Stimulated activated naive CD4-positive, alpha-beta T cell (primary cell): ENCODE measurements around the gene EMSY.

ENCODE experiments used
- DNase-seq, 6 experiments: peaks; one replicate each; lab custom pipeline; 2025; lab: John Stamatoyannopoulos, UW

Gene EMSY

DNA sequence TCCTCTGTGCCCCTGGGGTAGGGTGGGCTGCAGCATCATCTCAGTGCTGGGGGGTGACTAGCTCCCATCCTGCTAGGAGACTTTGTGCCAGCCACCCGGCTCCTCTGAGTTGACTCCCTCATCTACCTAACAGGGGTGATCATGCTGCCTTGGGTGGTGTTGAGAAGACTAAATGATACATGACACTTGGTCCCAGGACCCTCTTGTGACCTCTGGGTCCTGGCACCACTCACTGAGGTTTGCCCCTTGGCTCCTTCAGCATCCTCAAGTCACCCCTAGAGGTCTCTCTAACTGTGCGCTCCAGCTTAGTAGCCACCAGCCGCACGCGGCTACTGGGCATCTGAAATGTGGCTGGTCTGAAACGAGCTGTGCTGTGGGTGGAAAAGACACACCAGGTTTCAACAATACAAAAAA, 153.6 kb downstream of the EMSY start:
- DNase-seq, result no peak

DNA sequence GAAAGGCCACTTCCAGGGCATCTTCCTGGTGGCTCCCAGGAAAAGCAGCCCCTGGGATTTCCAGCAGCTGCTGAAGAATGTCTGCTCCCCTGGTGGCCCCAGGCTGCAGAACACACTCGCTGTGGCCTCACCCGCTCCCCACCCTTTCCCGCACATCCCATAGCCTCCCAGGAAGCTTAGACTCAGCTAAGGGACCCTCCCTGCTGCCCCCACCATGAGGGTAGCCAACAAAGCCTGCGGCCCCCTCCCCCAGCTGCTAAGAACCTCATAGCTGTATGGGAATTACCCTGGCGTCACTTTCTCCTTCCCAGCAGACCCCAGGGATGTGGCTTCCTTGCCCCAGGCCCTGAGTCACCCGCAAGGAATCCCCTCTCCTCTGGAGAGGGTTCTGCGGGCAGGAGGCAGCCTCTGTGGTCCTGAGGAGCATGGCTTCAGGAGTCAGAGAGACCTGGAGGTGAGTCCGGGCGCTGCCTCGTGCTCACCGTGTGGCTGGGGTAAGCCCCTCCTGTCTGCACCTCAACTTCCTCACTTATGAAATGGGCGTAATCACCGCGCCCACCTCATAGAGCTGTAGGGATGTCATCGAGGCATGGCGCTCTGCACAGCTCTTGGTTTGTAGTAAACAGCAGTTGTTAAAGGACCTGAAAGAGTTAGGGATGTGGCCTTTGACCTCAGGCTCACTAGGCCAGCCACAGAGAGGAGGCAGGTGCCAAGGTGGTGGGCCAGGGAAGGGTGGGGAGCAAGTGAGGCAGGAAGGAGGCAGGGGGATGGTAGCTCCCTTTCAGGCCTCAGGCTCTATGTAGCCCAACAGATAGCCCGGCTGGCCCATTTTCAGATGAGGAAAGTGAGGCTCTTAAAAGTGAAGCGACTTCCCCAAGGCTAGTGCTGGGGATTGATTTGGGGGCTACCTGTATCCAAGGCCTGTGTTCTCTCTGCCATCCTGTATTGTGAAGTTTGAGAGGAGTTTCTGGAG, 154.5 kb downstream of the EMSY start:
- DNase-seq, result no peak

DNA sequence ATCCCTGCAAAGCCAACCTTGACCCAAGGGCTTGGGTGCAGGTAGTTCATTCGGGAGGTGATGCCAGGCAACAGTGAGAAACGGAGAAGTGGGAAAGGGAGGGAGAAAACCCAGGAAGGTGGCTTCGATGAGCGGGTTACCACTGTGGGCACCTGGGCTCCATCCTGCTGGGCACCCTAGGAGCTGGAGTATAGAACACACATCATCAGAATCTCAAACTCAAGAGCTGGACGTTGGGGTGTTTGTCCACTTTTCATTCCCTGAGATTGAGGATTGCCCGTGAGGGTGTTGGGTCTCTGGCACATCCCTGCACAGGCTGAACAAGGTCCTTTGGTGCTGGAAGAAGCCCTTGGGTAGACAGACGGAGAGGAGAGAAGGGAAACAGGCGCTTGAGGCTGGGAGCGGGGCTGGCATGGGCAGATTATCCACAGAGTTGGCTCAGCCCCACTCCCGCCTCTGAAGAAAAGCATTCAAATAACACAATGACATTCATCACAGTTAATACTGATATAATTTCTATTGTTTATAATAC, 155.4 kb downstream of the EMSY start:
- DNase-seq, result no peak

DNA sequence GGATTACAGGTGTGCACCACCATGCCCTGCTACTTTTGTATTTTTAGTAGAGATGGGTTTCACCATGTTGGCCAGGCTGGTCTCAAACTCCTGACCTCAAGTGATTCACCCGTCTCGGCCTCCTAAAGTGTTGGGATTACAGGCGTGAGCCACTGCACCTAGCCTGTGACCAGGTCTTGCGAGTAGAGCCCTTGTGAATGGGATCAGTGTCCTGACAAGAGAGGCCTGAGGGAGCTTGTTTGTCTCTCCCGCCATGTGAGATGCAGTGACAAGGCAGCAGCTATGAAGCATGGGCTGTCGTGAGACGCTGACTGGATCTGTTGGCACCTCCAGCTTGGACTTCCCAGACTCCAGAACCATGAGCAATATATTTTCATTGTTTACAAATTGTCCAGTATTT, 156.5 kb downstream of the EMSY start:
- DNase-seq, result no peak

DNA sequence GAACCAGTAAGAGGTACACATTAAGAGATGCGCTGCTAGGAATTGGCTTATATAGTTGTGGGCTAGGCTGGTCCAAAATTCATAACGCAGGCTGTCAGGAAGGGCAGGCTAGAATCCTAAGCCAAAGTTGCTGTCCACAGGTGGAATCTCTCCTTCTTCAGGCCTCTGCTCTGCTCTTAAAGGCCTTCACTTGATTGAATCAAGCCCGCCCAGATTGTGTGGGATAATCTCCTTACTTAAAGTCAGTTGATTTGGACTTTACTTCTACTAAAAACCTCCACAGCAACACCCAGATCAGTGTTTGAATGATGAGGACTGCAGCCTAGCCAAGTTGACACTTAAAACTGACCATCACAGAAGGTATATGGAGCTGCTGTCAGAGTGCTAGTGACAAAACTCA, 156.9 kb downstream of the EMSY start:
- DNase-seq, result no peak

DNA sequence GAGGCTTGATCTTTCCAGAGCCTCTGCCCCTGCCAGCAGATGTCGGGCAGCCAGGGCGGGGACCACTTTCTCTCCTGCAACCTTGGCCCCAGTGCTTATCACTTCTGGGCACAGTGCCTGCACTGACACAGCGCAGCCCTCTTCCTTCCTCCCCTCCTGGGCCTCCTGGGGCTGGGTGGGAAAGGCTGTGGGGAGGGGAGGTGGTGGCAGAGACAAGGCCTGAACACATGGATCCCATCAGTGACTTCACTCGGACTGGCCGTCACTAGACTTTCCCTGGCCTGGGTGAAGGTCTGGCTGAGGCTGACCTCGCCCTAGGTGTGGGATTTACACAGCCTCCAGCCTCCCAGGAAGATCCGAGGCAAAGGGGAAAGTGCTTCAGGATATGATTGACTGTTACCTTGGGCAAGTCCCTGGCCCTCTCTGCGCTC, 157.6 kb downstream of the EMSY start:
- DNase-seq, result no peak
